ENCODE results near the gene RHBDD2.

DNA sequence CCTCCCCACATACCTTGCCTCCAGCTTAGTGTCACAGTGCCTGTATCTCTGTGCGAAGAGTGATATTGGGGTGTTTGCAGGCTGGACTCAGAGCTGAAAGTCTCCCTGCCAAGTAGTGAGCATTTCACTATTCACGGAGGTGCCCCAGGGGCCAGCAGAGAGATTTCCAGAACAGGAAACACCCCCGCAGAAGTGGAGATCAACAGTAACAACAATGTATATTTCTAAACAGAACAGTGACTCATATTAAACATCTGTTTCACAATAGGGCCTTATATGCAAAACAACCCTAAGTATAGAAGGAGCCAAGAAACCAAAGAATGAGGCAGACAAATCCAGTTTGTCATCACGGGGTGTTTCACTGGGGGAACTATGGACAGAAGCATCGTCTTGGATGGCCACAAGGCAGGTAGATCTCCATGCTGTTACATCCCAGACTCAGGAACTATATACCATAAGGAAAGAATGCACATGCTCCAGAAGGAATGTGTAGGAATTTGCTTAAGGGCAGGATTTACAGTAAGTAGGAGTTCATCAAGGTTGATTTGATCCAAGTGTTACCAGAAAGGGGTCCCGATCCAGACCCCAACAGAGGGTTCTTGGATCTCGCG lies 35.9 kb upstream of the RHBDD2 start:
- TF ChIP-seq EZH2 (IDR thresholded peaks at IDR 0.05; ENCODE audit: insufficient read depth, poor library complexity, severe bottlenecking): no peak
- no peak for TF ChIP-seq EZH2phosphoT487 (IDR thresholded peaks at IDR 0.05; ENCODE audit: insufficient read depth, low read depth)

Data from GM23248 (cell line).